Esophagus squamous epithelium (tissue), 4 donors: ENCODE measurements around the gene AP5Z1.

ENCODE experiments used
- CTCF ChIP-seq, 6 experiments: fragments of 450-650 bp in 4 of 6; fragments of 200-600 bp in 2 of 6; sonication (generic) in 2 of 6; IDR thresholded peaks; one replicate each; pipeline ENCODE4 v1.5.1; 2016 to 2019; ENCODE audit warnings: antibody characterized with exemption in 6 of 6, mild to moderate bottlenecking in 4 of 6, moderate library complexity in 4 of 6
- POLR2A ChIP-seq, 4 donors: fragments of 450-650 bp; IDR thresholded peaks; one replicate each; pipeline ENCODE4 v1.6.1; 2017; ENCODE audit warnings: antibody characterized with exemption in 4 of 4, mild to moderate bottlenecking in 4 of 4, moderate library complexity in 3 of 4

- TF ChIP-seq CTCF (IDR thresholded peaks at IDR 0.05) (no peak), POLR2A (IDR thresholded peaks at IDR 0.05) (no peak)
These were observed 20.9 kb upstream of the AP5Z1 start for GRCh38 chr7:4754433-4755010.
